ENCODE measurements around the gene OPCML. TPM values are rescaled to one million over a fixed set of nuclear protein-coding genes. Genes with fewer than 3 reads are reported as not detected.

Gene OPCML
- total RNA-seq, 5 donors from 2014 or later (not counting 1 experiment from before 2014, with no cell fraction given): not detected

DNA sequence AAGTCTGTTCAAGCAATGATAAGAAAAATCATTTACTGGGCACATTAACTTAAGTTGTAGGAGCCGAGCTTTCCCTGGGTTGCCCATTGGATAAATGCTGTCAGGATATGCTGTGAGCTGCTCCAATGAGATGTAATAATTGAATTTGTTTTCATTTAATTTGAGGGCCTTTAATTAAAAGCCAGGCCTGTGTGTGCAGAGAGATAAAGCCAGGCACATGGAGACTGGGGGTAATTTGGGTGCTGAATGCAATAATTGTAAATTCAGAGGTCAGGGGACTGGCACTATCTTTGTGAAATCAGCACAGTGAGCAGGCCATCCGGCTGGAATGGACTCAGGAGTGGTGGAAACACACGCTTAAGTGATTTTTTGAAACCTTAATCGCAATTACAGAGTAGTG lies 125.8 kb downstream of the OPCML start:
- Histone ChIP-seq H3K36me3 (ENCODE audit: control insufficient read depth in 2 of 2, extremely low read depth in 1 of 2, insufficient read depth in 1 of 2, low read length in 1 of 2) (no peaks in the 10 kb centered on the region), H3K9me3 (no peaks in the 10 kb centered on the region), H3K4me1 (ENCODE audit: control insufficient read depth in 1 of 2, extremely low read depth in 1 of 2, insufficient read depth in 2 of 2, low read length in 2 of 2) (no peaks in the 10 kb centered on the region), H3K4me3 (ENCODE audit: control insufficient read depth in 1 of 2, extremely low read depth in 1 of 2, low read length in 1 of 2) (no peak overlapping the region), H3K27me3 (replicated peaks in 1 of 2; ENCODE audit: control insufficient read depth in 2 of 2, extremely low read depth in 1 of 2, insufficient read depth in 2 of 2, low read length in 1 of 2) (no peaks in the 10 kb centered on the region), H3K27ac (ENCODE audit: low read length) (no peak overlapping the region)
- no peak for DNase-seq
- ChIA-PET POLR2A (no interaction called here), CTCF (no interaction called here)
- WGBS (ENCODE audit: insufficient coverage): 100% methylated on average over 1 of the region's 4 CpGs
- ATAC-seq (replicated peaks in 1 of 4): no peak
- Mint-ChIP-seq H3K4me1 (no peaks in the 10 kb centered on the region), H3K36me3 (no peaks in the 10 kb centered on the region), H3K27ac (no peak overlapping the region), H3K27me3 (peaks cover 0 to 4% of the 10 kb centered on the region in 2 donors), H3K9me3 (peaks cover 0 to 15% (median 3%) of the 10 kb centered on the region in 3 donors), H3K4me3 (no peak overlapping the region)

DNA sequence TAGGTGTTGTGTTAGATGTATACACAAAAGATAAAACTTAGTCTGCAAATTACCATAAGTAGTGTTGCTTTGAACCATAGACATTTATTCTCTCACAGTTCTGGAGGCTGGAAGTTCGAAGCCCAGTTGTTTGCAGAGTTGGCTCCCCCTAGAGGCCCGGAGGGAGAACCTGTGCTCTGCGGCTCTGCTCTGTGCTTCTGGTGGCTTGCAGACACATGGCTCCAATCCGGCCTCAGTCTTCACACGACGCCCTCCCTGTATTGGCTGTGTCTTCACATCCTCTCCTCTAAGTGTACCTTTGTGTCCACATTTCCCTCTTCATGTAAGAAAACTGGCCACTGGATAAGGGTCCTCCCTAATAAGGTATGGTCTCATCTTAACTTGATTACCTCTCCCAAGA lies 128.4 kb downstream of the OPCML start:
- WGBS (ENCODE audit: insufficient coverage): 77% methylated on average over 6 of the region's 6 CpGs
- no peaks in the 10 kb centered on the region for H3K4me1 ChIP-seq (ENCODE audit: control insufficient read depth in 1 of 2, extremely low read depth in 1 of 2, insufficient read depth in 2 of 2, low read length in 2 of 2)
- H3K27ac Mint-ChIP-seq: no peak overlapping the region
- no peaks in the 10 kb centered on the region for H3K36me3 Mint-ChIP-seq
- no peaks in the 10 kb centered on the region for H3K27me3 ChIP-seq (replicated peaks in 1 of 2; ENCODE audit: control insufficient read depth in 2 of 2, extremely low read depth in 1 of 2, insufficient read depth in 2 of 2, low read length in 1 of 2)
- peaks cover 0 to 4% of the 10 kb centered on the region in 2 donors for H3K27me3 Mint-ChIP-seq
- CTCF ChIA-PET: no interaction called here
- H3K4me3 ChIP-seq (ENCODE audit: control insufficient read depth in 1 of 2, extremely low read depth in 1 of 2, low read length in 1 of 2): no peak overlapping the region
- H3K4me3 Mint-ChIP-seq: no peak overlapping the region
- no peaks in the 10 kb centered on the region for H3K9me3 ChIP-seq
- no peaks in the 10 kb centered on the region for H3K36me3 ChIP-seq (ENCODE audit: control insufficient read depth in 2 of 2, extremely low read depth in 1 of 2, insufficient read depth in 1 of 2, low read length in 1 of 2)
- POLR2A ChIA-PET: no interaction called here
- DNase-seq (no peak), ATAC-seq (replicated peaks in 1 of 4) (no peak)
- peaks cover 0 to 15% (median 3%) of the 10 kb centered on the region in 3 donors for H3K9me3 Mint-ChIP-seq
- no peak overlapping the region for H3K27ac ChIP-seq (ENCODE audit: low read length)
- H3K4me1 Mint-ChIP-seq: no peaks in the 10 kb centered on the region

- ChIA-PET POLR2A (no interaction called here), CTCF (no interaction called here)
- ATAC-seq (replicated peaks in 1 of 4): no peak
- Mint-ChIP-seq H3K9me3 (peaks cover 0 to 15% (median 3%) of the 10 kb centered on the region in 3 donors), H3K4me3 (no peak overlapping the region), H3K4me1 (no peaks in the 10 kb centered on the region), H3K27ac (no peak overlapping the region), H3K36me3 (no peaks in the 10 kb centered on the region), H3K27me3 (peaks cover 0 to 4% of the 10 kb centered on the region in 2 donors)
- H3K27ac ChIP-seq (ENCODE audit: low read length): no peak overlapping the region
- H3K36me3 ChIP-seq (ENCODE audit: control insufficient read depth in 2 of 2, extremely low read depth in 1 of 2, insufficient read depth in 1 of 2, low read length in 1 of 2): no peaks in the 10 kb centered on the region
- no peaks in the 10 kb centered on the region for H3K9me3 ChIP-seq
- H3K27me3 ChIP-seq (replicated peaks in 1 of 2; ENCODE audit: control insufficient read depth in 2 of 2, extremely low read depth in 1 of 2, insufficient read depth in 2 of 2, low read length in 1 of 2): no peaks in the 10 kb centered on the region
- no peak for DNase-seq
- 73% methylated on average over 3 of the region's 4 CpGs for WGBS (ENCODE audit: insufficient coverage)
- no peak overlapping the region for H3K4me3 ChIP-seq (ENCODE audit: control insufficient read depth in 1 of 2, extremely low read depth in 1 of 2, low read length in 1 of 2)
- H3K4me1 ChIP-seq (ENCODE audit: control insufficient read depth in 1 of 2, extremely low read depth in 1 of 2, insufficient read depth in 2 of 2, low read length in 2 of 2): no peaks in the 10 kb centered on the region
These were observed 129.8 kb downstream of the OPCML start for GRCh38 chr11:133402551-133402950.

DNA sequence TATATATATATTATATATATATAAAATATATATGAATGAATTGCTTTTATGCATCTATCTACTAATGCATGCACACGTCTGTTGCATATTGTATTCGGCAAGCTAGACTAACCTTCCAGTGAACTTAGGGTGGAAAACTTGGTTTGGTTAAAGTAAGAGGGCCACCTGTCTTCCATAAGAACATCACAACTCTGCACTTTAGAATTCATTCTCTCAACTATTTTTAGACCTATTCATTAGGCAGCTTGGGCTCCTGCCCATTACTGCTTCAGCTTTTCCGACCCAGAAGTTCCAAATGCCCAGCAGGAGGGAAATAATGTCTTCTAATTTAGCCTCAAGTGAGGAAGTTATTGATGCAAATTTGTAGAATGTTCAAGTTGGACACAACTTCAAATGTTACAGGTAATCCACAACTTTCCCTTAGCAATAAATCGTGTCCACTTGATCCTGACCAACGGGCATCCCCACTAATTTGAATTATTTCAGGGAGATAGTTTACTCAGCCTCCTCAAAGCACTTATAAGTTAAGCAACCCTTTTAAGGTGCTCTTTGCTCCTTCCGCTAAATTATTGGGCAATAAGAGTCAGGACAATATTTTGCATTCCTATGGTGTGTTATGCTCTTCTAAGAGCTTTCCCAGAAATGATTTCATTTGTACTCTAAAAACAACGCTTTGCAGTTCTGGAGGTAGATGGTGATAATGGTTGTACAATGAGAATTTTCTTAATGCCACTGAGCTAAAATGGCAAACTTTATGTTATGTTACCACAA lies 132.3 kb downstream of the OPCML start:
- Mint-ChIP-seq H3K4me1 (no peaks in the 10 kb centered on the region), H3K27ac (no peak overlapping the region), H3K9me3 (peaks cover 0 to 7% (median 5%) of the 10 kb centered on the region in 3 donors), H3K4me3 (no peak overlapping the region), H3K27me3 (no peaks in the 10 kb centered on the region), H3K36me3 (no peaks in the 10 kb centered on the region)
- POLR2A ChIA-PET: no interaction called here
- no peaks in the 10 kb centered on the region for H3K4me1 ChIP-seq (ENCODE audit: control insufficient read depth in 1 of 2, extremely low read depth in 1 of 2, insufficient read depth in 2 of 2, low read length in 2 of 2)
- WGBS (ENCODE audit: insufficient coverage): no CpG with 5 or more reads among the region's 7 CpGs
- no peaks in the 10 kb centered on the region for H3K9me3 ChIP-seq
- H3K27ac ChIP-seq (ENCODE audit: low read length): no peak overlapping the region
- no peaks in the 10 kb centered on the region for H3K27me3 ChIP-seq (replicated peaks in 1 of 2; ENCODE audit: control insufficient read depth in 2 of 2, extremely low read depth in 1 of 2, insufficient read depth in 2 of 2, low read length in 1 of 2)
- CTCF ChIA-PET: no interaction called here
- no peak overlapping the region for H3K4me3 ChIP-seq (ENCODE audit: control insufficient read depth in 1 of 2, extremely low read depth in 1 of 2, low read length in 1 of 2)
- no peak for DNase-seq
- no peaks in the 10 kb centered on the region for H3K36me3 ChIP-seq (ENCODE audit: control insufficient read depth in 2 of 2, extremely low read depth in 1 of 2, insufficient read depth in 1 of 2, low read length in 1 of 2)
- no peak for ATAC-seq (replicated peaks in 1 of 4)

- Histone ChIP-seq H3K27ac (ENCODE audit: low read length) (no peak overlapping the region), H3K4me3 (ENCODE audit: control insufficient read depth in 1 of 2, extremely low read depth in 1 of 2, low read length in 1 of 2) (no peak overlapping the region), H3K4me1 (ENCODE audit: control insufficient read depth in 1 of 2, extremely low read depth in 1 of 2, insufficient read depth in 2 of 2, low read length in 2 of 2) (no peaks in the 10 kb centered on the region), H3K27me3 (replicated peaks in 1 of 2; ENCODE audit: control insufficient read depth in 2 of 2, extremely low read depth in 1 of 2, insufficient read depth in 2 of 2, low read length in 1 of 2) (no peaks in the 10 kb centered on the region), H3K36me3 (ENCODE audit: control insufficient read depth in 2 of 2, extremely low read depth in 1 of 2, insufficient read depth in 1 of 2, low read length in 1 of 2) (no peaks in the 10 kb centered on the region), H3K9me3 (no peaks in the 10 kb centered on the region)
- no peaks in the 10 kb centered on the region for H3K4me1 Mint-ChIP-seq
- H3K27ac Mint-ChIP-seq: no peak overlapping the region
- H3K4me3 Mint-ChIP-seq: no peak overlapping the region
- CTCF ChIA-PET: no interaction called here
- H3K27me3 Mint-ChIP-seq: no peaks in the 10 kb centered on the region
- no peak for DNase-seq
- no peak for ATAC-seq (replicated peaks in 1 of 4)
- H3K36me3 Mint-ChIP-seq: no peaks in the 10 kb centered on the region
- POLR2A ChIA-PET: no interaction called here
- 90% methylated on average over 2 of the region's 2 CpGs for WGBS (ENCODE audit: insufficient coverage)
- peaks cover 0 to 9% (median 5%) of the 10 kb centered on the region in 3 donors for H3K9me3 Mint-ChIP-seq
These were observed 133.0 kb downstream of the OPCML start for GRCh38 chr11:133399294-133399693.

DNA sequence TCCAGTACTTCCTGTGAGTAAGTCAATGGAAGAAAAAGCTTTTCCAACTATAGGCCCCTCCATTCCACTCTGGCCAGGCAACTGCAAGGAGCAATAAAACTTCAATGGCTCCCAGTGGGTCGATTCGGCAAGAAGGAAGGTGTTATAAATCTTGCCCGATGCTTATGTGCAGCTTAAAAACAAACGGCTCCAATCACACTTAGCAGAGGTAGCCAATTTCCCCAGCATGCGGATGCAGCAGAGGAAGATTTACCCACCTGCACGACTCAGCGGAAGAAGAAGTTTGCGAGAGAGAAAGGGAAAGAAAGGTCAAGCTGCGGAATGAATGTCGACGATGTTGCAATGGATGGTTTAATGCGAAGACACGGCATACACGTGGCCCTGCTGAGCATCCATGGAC lies 141.5 kb downstream of the OPCML start:
- H3K4me3 Mint-ChIP-seq: no peak overlapping the region
- H3K36me3 ChIP-seq (ENCODE audit: control insufficient read depth in 2 of 2, extremely low read depth in 1 of 2, insufficient read depth in 1 of 2, low read length in 1 of 2): no peaks in the 10 kb centered on the region
- no peak overlapping the region for H3K27ac ChIP-seq (ENCODE audit: low read length)
- H3K4me1 ChIP-seq (ENCODE audit: control insufficient read depth in 1 of 2, extremely low read depth in 1 of 2, insufficient read depth in 2 of 2, low read length in 2 of 2): no peaks in the 10 kb centered on the region
- peaks cover 4 to 5% (median 4%) of the 10 kb centered on the region in 3 donors for H3K9me3 Mint-ChIP-seq
- DNase-seq (no peak), ATAC-seq (replicated peaks in 1 of 4) (no peak)
- H3K27ac Mint-ChIP-seq: no peak overlapping the region
- no peaks in the 10 kb centered on the region for H3K36me3 Mint-ChIP-seq
- no peaks in the 10 kb centered on the region for H3K9me3 ChIP-seq
- CTCF ChIA-PET: no interaction called here
- no peaks in the 10 kb centered on the region for H3K4me1 Mint-ChIP-seq
- H3K4me3 ChIP-seq (ENCODE audit: control insufficient read depth in 1 of 2, extremely low read depth in 1 of 2, low read length in 1 of 2): no peak overlapping the region
- WGBS (ENCODE audit: insufficient coverage): 93% methylated on average over 10 of the region's 14 CpGs
- H3K27me3 ChIP-seq (replicated peaks in 1 of 2; ENCODE audit: control insufficient read depth in 2 of 2, extremely low read depth in 1 of 2, insufficient read depth in 2 of 2, low read length in 1 of 2): no peaks in the 10 kb centered on the region
- POLR2A ChIA-PET: no interaction called here
- no peaks in the 10 kb centered on the region for H3K27me3 Mint-ChIP-seq
